Pulmonary artery endothelial cell (primary cell): Measurements from ENCODE around the gene RIF1. TPM values are rescaled to one million over a fixed set of nuclear protein-coding genes. Genes with fewer than 3 reads are reported as not detected.

Source experiments
- DNase-seq: peaks from one replicate; pipeline ENCODE4 v3.0.0-alpha.2; 2011; ENCODE audit warnings: low read depth, low spot score
- total RNA-seq: library from RNA; depleted of rRNA; stranded (reverse); fragments of >200 nt; gene quantifications from 2 replicates; pipeline ENCODE4 v1.2.3, GENCODE V29; 2014

Gene RIF1
- total RNA-seq, 1 donor from 2014 or later = 40.7 TPM

DNA sequence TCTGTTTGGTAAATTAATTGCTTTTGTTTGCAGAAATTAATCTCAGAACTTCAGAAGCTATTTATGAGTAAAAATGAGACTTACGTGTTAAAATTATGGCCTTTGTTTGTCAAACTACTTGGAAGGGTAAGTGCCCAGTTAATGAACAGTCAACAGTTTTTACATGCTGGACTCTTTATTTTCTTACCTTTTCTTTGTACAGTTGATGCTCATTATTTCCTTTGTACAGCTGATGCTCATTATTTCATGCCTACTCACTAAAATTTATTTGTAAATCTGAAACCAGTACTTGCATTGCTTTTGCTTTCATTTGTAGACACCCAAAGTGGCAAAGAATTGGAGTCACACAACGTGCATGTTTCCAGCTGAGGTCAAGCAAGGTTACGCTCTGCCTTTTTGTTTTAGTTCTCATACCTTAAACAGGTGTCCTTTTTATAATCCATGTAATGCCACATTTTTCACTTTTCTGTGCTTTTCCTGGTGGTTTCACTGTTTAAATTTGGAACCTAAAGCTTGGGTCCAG, 13.3 kb downstream of the RIF1 start:
- no peak for DNase-seq

GRCh38 chr2:151423760-151424159, 14.1 kb downstream of the RIF1 start:
- no peak for DNase-seq

GRCh38 chr2:151437630-151438029, 27.9 kb downstream of the RIF1 start:
- DNase-seq = no peak

- no peak for DNase-seq
These were observed 28.8 kb downstream of the RIF1 start for GRCh38 chr2:151438506-151438905.

GRCh38 chr2:151439127-151439526, 29.4 kb downstream of the RIF1 start:
- no peak for DNase-seq

GRCh38 chr2:151459358-151459757, 49.7 kb downstream of the RIF1 start:
- DNase-seq = no peak

DNA sequence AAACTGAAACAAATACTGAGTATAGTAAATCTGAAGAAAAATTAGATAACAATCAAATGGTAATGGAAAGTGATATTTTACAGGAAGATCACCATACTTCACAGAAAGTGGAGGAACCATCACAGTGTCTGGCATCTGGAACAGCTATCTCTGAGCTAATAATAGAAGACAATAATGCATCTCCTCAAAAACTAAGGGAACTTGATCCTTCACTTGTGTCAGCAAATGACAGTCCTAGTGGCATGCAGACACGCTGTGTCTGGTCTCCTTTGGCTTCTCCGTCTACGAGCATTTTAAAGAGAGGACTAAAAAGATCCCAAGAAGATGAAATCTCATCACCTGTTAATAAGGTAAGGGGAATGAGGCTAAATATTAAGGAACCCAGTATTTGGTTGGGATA, 56.1 kb downstream of the RIF1 start:
- DNase-seq = no peak

GRCh38 chr2:151470556-151470955, 60.9 kb downstream of the RIF1 start:
- DNase-seq = no peak

DNA sequence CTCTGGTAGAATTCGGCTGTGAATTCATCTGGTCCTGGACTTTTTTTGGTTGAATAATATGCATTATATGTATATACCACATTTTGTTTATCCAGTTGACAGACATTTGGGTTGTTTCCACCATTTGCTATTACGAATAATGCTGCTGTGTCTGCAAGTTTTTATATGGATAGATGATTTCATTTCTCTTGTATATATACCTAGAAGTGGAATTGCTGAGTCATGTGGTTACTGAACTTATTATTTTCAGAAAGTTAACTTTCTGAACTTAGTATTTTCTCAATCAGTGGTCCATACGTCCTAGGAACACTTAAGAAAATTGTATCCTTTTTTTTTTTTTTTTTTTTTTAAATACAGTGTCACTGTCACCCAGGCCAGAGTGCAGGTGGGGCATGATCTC, 63.3 kb downstream of the RIF1 start:
- DNase-seq = no peak

- DNase-seq = no peak
These were observed 65.4 kb downstream of the RIF1 start for GRCh38 chr2:151475071-151475470.

GRCh38 chr2:151476287-151476686, 66.6 kb downstream of the RIF1 start:
- no peak for DNase-seq

GRCh38 chr2:151478011-151478410, 68.3 kb downstream of the RIF1 start:
- DNase-seq = no peak

- DNase-seq = no peak
These were observed 72.0 kb downstream of the RIF1 start for GRCh38 chr2:151481744-151482143.

- DNase-seq = no peak
These were observed 72.5 kb downstream of the RIF1 start for GRCh38 chr2:151482171-151482725.

- DNase-seq = no peak
These were observed 73.8 kb downstream of the RIF1 start for GRCh38 chr2:151483546-151483945.

DNA sequence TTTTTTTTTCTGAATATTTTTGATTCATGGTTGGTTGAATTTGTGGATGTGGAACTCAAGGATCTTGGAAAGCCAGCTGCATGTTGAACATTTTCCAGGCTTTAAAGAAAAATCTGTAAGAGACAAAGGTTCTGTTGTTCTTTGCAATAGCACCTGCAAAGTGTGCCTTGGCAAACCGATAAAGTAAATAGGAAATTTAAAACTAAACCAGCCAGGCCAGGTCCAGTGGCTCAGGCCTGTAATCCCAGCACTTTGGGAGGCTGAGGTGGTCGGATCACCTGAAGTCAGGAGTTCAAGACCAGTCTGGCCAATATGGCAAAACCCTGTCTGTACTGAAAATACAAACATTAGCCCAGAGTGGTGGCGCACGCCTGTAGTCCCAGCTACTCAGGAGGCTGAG, 74.4 kb downstream of the RIF1 start:
- no peak for DNase-seq

- DNase-seq = no peak
These were observed 76.4 kb downstream of the RIF1 start for GRCh38 chr2:151486053-151486452.

GRCh38 chr2:151490276-151490675, 80.6 kb downstream of the RIF1 start:
- DNase-seq = no peak

DNA sequence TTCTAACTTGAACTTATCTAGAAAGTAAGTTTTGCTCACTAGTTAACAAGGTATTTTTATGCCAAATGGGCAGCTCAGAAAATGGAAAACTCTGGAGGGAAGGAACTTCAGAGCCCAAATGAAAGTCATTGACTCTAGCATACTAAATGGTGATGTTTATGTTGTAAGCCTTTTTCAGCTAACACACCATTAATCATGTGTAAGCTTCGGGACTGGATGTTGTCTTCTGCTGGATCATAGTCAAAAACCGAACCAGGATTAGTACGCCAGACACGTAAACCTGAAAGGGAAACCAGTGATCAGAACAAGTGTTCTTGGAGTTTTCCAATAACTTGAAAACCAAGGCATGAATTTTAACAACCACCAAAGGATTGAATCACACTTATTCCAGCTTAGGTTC, 81.8 kb downstream of the RIF1 start:
- no peak for DNase-seq

DNA sequence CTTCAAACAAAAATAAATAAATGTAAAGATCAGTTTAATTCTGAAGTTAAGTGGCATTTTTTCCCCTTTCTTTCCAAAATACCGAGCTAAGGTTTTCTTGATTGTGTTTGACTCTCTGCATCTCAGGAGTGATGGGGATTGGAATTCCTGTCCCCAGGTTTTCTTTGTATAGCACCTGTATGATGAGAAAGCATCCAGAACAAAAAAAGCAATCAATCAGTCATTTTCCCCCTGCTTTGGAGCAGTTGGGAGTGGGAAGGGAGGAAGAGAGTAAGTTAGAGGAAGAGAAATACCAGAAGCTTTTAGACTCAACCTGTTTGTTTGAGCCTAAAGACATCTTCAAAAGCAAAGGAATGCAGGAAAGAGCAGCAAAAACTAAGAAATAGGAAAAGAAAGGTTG, 88.5 kb downstream of the RIF1 start:
- no peak for DNase-seq

DNA sequence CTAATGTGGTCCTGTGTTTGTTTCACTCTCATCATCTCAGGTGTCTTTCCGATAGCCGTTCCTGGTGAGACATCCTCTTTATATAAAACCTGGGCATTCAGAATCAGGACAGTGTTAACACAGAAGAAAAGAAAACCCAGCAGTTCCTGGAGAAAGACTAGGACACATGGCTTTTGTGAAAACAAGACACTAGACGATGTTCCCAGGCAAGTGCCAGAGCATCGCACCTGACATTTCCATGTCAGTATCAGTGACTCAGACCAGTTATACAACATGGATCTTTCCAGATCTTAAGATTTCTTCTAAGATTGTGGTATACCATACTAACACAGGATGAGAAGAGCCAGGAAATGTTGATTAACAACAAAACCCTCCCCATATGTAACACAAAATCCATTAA, 96.5 kb downstream of the RIF1 start:
- no peak for DNase-seq

DNA sequence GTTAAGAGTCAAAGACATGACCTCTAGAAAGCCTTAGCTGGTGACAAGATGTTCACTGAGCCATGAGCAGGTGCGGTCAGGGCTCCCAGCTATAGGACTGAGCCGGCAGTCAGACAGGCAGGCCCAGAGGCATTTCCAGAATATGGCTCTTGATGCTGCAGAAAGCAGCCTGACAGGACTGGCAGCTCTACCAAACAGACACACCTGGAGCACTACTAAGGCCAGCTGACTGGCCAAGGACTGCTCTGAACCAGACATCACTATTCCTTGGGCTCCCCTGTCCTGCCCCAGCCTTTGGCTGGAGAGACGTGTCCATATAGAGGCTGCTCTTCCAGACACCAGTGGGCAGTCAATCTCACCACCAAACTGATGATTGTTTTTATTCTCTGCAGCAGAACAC, 98.8 kb downstream of the RIF1 start:
- DNase-seq = no peak

- no peak for DNase-seq
These were observed 109.1 kb downstream of the RIF1 start for GRCh38 chr2:151518802-151519201.

DNA sequence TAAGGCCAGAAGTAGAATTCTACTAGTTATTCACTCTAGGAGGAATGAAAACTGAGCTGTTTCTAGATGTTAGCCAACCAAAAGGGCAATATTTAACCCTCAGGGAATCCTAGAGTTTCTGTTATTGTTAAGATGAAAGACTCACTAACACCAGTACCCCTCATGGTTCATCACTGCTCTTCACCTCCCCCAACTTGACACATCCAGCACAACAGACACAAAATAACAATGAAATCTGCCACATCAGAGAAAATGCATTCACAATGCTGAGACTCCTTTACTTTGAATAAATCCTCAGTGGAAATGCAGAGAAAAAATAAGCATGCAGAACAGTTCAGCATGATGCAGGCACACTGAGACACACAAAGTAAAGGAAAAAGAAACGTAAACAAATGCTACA, 111.3 kb downstream of the RIF1 start:
- DNase-seq = no peak
